Dedifferentiated amniotic fluid mesenchymal stem cell (primary cell): Measurements from ENCODE around the gene LTB4R.

ENCODE experiments used
- DNase-seq: peaks from one replicate; pipeline ENCODE4 v3.0.0-alpha.2; 2016; ENCODE audit errors: extremely low spot score

The LTB4R gene

DNA sequence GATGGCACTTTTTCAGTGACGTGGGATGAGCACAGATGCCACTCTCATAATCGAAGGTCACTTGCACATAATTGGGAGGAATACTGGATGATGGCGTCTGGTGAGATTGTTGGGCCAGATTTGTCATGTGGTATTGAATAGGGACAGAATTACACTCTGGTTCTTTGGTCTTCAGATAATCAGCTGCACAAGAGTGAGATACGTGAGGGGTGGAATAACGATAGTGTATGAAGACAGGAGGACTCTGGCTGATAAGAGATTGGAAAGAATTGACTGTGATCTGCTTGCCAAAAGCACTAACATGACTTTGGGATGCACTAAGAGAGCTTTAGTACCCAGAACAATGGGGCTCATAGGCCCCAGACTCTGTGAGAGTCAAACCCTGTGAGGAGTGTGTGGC, 32.9 kb upstream of the LTB4R start:
- no peak for DNase-seq

DNA sequence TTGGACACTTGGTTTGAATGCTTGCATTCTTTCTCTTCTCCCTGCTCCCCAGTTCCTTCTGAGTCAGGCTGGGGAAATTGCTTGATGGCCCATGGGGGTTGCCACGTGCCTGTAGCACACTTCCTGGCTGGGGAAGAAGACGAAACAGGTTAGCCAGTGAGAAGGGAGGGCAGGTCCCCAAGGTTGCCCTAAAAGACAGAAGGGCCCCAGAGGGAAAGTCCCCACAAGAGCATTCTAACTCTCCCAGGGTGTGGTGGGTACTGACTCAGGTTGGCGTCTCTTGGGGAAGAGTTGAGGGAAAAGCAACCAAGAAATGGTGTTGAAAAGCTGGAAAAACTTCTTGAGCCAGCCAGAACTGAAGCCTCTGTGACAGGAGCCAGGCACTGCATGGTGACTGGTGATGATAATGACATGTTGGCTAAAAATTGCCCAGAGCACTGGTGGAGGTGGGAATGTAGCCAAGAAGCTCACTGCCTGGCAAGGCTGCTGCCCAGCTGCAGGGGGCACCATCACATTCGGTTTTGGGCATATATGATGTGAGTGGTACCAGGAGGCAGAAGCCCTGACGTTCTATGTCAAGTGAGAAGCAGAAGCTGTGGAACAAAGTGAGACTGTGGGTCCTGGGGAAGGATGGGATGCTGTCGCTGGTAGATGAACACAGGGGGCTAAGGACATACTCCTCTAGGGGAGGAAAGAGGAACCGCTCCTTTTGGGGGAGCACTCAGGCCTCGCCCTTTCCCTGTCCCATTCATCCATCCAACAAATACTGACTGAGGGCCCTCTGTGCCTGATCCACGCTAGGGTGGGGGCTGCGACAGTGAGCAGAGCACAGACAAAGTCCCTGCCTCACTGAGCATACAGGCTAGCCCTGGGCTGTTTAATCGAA, 31.8 kb upstream of the LTB4R start:
- DNase-seq, result no peak

DNA sequence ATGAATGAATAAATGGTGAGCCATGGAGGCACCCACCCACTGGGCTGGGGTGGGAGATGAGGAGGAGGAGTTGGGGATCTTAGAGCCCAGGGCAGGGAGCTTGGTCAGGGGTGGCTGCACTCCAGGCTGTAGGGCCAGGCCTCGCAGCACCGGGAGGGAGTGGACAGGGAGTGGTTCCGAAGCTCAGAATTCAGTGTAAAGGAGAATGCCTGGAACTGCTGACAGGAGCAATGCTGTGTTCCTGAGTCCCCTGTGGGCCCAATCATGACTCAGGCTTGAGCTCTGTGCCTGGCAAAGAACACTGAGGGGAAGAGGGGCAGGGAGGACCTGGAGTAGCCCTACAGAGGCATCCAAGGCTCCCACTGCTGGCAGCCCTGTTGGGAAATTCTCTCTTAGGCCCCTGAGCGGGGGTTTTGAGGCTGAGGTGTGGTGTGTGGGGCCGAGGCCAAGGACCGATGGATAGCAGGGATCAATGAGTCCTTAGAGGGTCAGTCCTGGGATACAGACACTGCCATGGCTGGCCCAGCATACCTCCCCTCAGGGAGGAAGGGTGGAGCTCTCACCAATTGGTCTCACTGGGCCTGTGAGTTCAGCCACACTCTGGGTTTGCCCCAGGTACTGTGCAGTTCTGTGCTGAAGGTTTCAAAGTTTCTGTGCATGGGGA, 30.4 kb upstream of the LTB4R start:
- DNase-seq, result no peak

DNA sequence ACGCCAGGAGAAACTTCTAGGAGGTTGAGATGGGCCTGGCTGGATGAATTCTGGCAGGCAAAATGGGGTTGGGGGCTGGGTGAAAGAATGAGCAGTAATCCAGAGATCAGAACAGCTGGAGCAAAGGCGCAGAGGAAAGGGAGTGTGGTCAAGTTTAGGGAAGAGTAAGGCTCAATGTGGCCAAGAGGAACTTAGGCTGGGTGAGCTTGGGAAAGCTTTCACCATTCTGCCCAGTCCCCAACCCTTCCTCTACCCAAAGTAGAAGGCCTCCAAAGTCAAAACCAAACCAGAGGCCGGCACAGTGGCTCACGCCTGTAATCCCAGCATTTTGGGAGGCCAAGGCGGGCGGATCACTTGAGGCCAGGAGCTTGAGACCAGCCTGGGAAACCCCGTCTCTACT, 29.7 kb upstream of the LTB4R start:
- no peak for DNase-seq

DNA sequence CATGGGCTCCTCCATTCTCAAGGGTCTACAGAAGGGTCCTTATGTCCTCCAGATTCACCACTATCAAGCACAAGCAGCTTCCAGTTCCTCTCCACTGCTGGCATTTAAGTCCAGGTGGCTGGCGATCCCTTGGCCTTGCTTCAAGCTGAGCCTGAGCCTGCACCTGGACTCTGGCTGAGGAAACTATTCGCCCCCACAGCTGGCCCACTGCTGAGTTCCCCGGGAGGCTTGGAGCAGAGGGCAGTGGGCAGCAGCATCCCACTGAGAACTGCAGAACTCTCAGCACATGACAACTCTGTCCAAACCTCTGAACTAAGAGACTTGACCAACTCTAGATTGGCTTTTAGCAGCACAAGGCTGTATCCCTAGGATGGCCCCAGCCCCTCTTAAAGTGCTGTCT, 28.6 kb upstream of the LTB4R start:
- DNase-seq, result no peak

DNA sequence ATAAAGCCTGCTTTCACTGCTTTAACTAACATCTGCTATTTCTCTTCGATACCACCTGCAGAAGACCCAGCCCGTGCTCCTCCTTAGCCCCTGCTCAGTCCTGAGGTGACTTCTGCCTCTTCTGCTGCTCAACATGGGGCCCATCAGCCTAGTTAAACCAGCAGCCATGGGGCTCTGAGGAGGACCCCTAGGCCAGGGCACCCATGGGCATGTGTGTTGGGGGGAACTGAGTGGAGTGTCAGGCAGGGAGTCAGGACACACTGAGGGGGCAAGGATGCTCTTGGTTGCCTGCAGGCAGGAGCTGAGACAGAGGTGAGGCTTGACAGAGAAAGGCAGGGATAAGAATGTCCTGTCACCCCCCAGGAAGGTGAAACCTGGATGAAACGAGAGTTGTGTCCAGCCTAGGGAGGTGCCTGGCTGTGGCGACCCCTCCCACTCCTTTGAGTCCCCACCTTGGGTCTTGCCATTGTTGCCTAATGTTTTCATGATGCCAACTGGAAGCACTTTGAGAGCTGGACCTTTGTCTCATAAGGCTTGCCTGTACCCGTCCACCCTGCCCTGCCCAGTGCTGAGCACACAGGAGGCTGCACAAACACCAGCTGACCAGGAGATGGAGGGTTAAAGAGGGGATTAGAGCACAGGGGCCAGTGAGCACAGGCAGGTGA, 27.4 kb upstream of the LTB4R start:
- no peak for DNase-seq

DNA sequence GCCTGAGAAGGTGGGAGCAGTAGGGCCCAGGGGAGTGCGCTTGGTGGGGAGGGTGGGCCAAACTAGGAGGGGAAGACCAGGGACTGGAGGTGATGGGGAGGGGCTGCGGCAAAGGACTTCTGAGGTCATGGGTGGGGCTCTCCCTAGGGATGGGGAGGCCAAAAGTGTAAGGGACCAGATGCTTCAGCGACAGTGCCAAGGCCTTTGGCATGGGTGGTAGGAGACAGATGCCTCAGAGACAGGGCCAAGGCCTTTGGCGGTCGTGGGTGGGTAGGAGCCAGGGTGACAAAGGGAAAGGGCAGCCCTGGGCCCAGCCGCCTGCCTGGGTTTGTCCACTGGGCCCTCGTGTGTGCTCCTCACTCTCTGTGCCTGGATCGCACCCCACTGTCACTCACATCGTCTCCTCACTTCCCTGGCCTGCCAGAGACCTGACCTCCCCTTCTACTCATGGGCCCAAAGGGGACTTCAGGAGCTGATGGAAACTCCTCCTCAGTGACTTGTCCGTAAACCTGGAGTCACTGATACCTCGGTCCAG, 26.7 kb upstream of the LTB4R start:
- no peak for DNase-seq

DNA sequence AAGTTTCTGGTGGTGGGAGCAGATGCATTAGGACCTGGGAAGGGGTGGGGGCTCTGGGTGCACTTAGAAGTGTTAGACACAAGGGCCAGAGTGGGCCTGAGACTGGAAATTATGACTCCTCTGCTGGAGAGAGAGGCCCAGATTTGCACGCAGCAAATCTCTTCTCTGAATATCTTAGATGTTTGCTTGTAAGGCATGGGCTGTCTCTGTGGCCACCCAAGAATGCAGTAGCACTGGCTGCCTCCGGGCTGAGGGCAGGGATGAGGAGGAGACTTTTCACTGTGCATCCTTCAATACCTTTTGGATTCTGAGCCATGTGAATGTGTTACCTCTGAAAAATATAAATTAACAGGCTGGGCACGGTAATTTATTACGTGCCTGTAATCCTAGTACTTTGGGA, 26.0 kb upstream of the LTB4R start:
- DNase-seq, result no peak

DNA sequence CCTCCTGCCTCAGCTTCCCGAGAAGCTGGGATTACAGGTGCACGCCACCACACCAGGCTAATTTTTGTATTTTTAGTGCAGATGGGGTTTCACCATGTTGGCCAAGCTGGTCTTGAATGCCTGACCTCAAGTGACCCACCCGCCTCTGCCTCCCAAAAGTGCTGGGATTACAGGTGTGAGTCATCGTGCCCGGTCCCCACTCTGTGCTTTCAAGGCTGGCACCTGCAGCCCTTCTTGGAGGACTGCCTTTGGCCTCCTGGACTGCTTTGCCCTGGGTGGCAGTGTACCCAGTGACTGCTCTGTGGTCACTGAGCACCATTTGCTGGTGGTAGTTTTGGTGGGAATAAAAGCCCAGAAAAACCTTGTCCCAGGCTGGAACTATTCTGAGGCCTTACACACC, 24.3 kb upstream of the LTB4R start:
- no peak for DNase-seq

DNA sequence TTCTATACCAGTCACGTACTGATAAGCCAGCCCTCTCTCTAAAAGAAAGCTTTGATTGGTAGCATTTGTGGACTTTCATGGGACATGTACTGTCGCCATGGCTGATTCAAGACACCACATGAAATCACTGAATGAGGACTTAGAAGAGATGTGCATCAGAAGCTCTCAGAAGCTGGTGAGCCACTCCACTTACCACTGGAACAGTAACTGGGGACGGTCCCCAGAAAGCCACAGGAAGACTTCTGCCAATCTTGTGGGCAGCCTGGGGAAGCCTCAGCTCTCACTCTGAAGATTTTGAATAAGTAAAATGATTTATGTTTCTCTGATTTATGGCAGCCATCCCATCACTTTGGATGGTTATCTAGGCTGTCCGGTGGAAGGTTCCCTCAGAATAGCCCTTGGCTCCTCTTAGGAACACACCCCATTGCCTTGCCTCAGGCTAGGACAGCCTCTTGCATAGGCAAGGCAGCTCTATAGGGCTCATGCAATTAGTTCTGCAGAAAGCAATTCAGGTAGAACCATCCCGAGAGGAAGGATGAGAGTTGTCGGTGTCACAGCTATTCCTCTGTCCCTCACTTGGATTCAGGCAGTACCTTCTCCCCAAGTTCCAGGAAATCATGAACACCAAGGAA, 21.5 kb upstream of the LTB4R start:
- no peak for DNase-seq

DNA sequence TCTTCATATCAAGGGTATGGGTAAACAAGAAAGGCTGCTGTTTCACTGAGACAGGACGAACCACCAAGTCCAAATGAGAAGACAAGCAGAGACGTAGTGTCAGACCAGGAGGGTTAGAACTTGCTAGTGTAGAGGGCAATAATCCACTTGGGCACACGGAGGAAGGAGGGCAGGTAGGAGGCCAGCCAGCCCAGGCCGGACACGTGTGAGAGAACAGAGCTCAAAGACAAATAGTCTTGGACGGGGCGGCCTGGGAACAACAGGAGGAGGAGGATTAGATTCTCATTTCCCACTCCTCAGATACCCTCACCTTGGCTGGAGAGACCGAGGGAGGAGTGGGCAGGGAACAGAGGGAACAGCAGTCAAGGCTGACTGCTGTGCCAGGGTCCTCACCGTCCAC, 20.6 kb upstream of the LTB4R start:
- no peak for DNase-seq

DNA sequence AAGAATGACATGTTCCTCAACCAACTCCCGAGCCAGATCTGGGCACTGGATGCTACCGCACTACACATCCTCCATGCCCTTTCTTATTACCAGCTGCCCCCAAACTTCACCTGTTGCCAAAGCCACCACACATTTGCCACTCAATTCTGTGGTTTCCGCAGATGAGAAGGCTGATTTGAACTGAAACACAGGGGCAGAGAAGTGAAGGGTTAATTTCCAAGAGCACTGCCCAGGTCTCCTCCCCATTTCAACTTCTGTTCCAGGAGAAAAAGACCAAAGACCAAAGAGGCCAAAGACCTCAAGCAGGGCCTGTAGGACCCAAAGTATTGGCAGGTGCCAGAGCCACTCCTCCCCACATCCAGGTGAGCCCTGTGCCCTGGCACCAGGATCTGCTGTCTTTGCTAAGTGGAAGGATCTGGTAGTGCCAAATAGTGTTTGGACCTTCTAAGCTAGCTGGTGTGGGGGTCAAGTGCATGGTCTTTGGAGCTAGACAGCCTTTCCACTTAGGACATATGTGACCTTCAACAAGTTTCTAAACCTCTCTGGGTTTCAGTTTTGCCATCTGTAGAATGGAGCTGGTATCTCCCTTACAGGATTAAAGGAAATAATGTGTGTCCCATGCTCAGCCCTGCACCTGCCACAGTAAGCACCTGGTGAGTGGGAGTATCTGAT, 19.7 kb upstream of the LTB4R start:
- no peak for DNase-seq

DNA sequence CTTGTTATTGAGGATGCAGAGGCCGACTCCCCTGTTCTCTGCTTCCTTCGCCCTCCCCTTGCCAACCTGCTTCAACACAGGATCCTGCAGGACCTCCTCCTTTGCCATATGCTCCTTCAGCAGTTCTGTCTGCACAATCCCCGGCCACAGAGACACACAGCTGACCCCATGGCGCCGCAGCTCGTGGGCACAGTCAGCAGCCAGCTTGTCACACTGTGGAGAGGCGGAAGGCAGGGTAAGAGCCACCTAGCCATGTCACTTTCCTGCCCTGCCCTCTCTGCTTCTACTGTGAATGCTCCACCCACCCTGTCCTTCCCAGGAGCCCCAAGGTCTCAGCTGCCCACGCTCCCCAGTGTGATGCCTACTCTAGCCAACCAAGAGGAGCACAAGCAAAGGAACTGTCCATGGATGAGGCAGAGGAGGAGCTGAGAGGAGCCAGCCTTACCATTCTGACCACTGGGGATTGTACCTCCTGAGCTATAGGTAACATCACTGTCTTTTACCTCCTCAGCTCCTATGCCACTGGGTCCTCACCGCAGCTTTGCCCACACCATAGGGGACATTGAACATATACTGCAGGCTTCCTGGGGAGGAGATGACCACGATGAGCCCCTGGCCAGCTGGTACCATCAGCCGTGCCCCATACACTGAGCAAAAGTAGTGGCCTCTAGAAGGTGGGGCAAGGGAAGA, 19.0 kb upstream of the LTB4R start:
- no peak for DNase-seq

DNA sequence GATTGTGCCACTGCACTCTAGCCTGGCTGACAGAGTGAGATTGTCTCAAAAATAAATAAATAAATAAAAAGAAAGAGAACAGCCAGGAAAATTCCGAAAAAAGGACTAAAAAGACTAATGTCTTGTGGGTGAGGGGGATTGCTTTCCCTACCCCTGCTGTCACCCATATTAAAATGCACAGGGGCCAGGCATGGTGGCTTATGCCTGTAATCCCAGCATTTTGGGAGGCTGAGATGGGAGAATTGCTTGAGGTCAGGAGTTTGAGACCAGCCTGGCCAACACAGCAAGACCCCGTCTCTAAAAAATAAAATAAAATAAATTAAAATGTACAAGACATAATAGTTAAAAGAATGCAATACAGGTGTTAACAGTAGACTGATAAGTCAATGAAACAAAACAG, 17.8 kb upstream of the LTB4R start:
- no peak for DNase-seq

DNA sequence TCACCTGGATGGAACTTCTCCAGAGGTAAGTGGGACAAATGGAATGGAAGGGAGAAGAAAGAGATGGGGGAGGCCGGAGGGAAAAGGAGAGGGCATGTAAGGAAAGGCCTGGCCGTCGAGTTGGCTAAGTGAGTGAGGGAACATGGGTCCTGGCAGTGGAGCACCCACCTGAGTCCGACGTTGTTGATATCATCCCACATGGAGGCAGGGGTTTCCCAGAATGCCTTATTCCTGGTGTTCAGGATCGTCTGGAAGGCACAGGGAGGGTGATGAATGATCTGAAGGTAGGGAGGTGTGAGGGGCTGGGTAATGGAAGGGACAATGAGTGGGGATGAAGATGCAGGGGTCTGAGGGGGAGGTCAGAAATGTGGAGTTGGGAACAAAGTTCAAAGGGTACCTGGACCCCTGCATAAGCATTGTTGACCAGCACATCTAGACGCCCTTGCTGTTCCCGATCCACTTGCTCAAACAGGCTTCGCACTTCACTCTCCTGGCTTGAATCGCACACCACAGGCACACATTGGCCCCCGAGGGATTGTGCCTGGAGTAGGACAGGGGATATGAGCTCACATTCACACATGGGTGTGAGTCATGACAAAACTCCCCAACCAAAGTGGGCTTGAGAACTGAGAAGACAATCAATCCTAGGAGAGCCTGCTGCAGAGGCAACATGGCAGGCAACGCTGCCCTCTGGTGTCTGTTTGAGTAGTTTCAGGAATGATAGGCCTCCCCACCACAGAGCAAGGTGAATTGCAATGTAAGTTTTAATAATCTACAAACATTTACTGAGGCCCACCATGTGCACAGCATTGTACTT, 14.8 kb upstream of the LTB4R start:
- peak; percentile 88 for DNase-seq

DNA sequence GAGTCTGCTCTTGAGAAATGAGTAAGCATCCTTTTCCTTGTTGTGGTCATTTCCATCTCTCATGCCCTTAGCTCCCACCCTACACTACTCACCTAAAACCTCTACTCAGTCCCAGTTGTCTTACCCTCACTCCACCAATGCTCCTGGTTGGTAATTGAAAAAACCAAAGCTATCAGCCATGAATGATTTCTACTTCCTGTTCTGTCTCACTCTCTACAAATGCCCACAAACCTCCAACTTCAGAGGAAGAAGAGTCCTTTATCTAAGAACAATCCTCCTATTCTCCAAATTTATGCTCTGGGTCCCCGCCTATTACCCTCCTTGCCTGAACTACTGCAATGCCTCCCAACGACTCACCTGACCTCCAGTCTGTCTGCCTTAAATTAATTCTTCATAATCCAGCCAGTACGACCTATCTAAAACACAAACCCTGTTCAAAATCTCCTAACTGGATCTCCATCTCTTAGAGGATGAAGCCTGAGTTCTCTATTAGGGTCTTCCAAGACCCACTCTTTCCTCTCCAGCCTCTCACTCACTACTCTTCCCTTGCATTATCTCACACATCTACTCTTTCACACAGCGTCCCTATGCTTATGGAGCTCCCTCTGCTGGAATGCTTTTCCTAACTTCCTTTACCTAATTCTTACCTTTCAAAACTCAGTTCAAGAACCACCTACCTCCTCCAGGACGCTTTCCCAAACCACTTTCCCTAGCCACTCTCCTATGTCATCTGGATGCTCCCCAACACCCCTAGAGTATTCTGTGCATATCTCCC, 13.9 kb upstream of the LTB4R start:
- DNase-seq, result no peak

DNA sequence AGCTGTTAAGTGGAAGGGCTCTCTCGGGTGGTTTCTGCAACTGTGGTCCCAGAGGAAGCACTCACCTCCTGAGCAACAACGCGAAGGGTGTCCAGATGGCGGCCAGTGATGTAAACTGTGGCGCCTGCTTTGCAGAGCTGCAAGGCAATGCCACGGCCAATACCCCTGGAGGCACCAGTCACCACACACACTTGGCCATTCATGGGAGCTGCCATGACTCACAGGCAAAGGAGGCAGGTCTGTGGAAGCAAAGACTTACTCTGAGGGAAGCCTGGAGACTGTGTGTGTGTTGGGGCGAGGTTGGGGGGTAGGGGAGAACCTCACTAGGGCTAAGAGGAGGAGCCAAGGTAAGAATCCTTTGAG, 12.4 kb upstream of the LTB4R start:
- DNase-seq, result peak; percentile 51

DNA sequence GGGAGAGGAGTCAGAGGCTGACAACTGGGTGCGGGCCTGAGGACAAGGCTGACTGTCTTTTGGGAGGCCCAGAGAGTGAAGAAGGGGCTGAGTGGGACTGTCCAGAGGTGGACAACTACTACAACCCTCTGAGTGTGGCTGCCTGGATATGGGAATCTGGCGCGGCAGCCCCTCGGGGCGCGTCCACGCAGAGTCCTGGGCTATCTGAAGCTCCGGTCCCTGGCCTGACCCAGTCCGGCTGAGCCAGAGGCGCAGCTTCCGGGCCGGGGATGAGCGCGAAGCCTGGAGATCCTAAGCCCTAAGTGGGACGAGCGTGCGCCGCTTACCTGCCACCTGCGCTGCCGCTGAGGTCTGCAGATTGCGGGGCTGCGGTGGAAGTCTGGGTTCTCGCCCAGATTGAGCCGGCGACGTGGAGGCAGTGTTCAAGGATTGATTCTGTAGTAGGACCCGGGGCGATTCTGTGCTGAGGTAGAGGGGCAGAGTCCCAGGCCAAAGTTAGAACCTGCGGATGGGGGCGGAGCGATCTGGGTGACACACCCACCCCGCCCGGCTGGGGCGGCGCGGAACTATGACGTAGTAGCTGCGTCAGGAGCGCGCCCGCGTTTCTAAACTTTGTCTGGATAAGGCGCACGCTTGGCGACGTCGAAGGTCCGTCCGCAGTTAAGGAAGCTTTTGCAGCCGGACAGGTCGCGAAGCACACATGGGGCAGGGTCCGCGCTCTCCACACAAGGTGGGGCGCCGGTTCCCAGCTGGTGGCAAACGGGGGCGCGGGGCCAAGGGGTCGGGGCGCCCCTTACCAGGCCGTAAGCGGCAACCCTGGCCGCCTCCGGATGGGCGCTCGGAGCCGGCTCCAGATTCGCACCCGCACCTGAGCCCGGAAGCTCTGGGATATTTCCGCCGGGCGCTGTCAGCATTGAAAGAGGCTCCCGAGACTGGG, 11.8 kb upstream of the LTB4R start, which contains the start of the genes DHRS1 and NOP9:
TSS of gene DHRS1 (minus strand) at position 526 of the 937 bp plus-strand sequence. CDS start 674 bp downstream, outside the sequence.
TSS of gene NOP9 (plus strand) at position 596 of the 937 bp plus-strand sequence. CDS start at position 701, 105 bp downstream.
- peak; percentile 79 for DNase-seq
